Thyroid gland (tissue), 4 donors: ENCODE data around the gene NCOA5.

ENCODE experiments used
- CTCF ChIP-seq, 6 experiments: fragments of 200-600 bp in 3 of 6; fragments of 450-650 bp in 3 of 6; sonication (generic) in 3 of 6; IDR thresholded peaks; one replicate each; pipeline ENCODE4 v1.5.1; 2016 to 2019; ENCODE audit warnings: antibody characterized with exemption in 6 of 6, mild to moderate bottlenecking in 2 of 6, inconsistent platforms in 1 of 6, moderate library complexity in 1 of 6
- POLR2A ChIP-seq, 2 donors: fragments of 450-650 bp; IDR thresholded peaks; one replicate each; pipeline ENCODE4 v1.6.1; 2017; ENCODE audit warnings: antibody characterized with exemption in 2 of 2, mild to moderate bottlenecking in 2 of 2, moderate library complexity in 1 of 2

- TF ChIP-seq CTCF (IDR thresholded peaks at IDR 0.05) (no peak), POLR2A (IDR thresholded peaks at IDR 0.05) (no peak)
Observed at GRCh38 chr20:46030284-46031013, 59.3 kb downstream of the NCOA5 start.
